Gastroesophageal sphincter (tissue), 4 donors: Measurements from ENCODE around the gene PCDHB9. TPM values are rescaled to one million over a fixed set of nuclear protein-coding genes. Genes with fewer than 3 reads are reported as not detected.
"Not testable (repeated sequence)": the region's sequence is repeated elsewhere in the genome, so short reads cannot be mapped to it uniquely, and the experiment has no call there.

Experiments used
- ATAC-seq: fragments of 150-250 bp; one replicate; pipeline ENCODE4 v1.9.1; 2016; ENCODE audit warnings: mild to moderate bottlenecking, moderate library complexity
- H3K27ac ChIP-seq, 4 donors: fragments of 200-600 bp; sonication (generic) in 3 of 4; 1 replicate in 3 of 4; 2 replicates in 1 of 4; pipeline ENCODE4 v1.5.1; 2016 to 2019
- H3K27me3 ChIP-seq: fragments of 200-600 bp; sonication (generic); one replicate; pipeline ENCODE4 v1.5.1; 2019
- H3K36me3 ChIP-seq, 2 donors: fragments of 200-600 bp; sonication (generic); one replicate each; pipeline ENCODE4 v1.5.1; 2019; ENCODE audit warnings: control low read depth in 1 of 2
- H3K4me1 ChIP-seq, 3 donors: fragments of 200-600 bp; sonication (generic); 1 replicate in 2 of 3; 2 replicates in 1 of 3; pipeline ENCODE4 v1.5.1; 2016 to 2019; ENCODE audit warnings: control low read depth in 2 of 3
- H3K4me3 ChIP-seq, 2 donors: fragments of 200-600 bp; sonication (generic); one replicate each; pipeline ENCODE4 v1.5.1; 2019; ENCODE audit warnings: mild to moderate bottlenecking in 1 of 2, moderate library complexity in 1 of 2
- H3K9me3 ChIP-seq, 3 donors: fragments of 200-600 bp; sonication (generic); one replicate each; pipeline ENCODE4 v1.5.1; 2017 to 2019; ENCODE audit warnings: control low read depth in 2 of 3
- CTCF ChIP-seq, 4 experiments: fragments of 200-600 bp in 2 of 4; fragments of 450-650 bp in 2 of 4; sonication (generic) in 1 of 4; IDR thresholded peaks; one replicate each; pipeline ENCODE4 v1.5.1; 2017 to 2019; ENCODE audit warnings: antibody characterized with exemption in 4 of 4, mild to moderate bottlenecking in 2 of 4, moderate library complexity in 2 of 4
- EP300 ChIP-seq: sonication (generic); formaldehyde crosslinking; IDR thresholded peaks from one replicate; pipeline ENCODE4 v1.6.1; 2017; ENCODE audit warnings: antibody characterized with exemption, mild to moderate bottlenecking
- POLR2A ChIP-seq, 2 donors: fragments of 450-650 bp; IDR thresholded peaks; one replicate each; pipeline ENCODE4 v1.6.1; 2017; ENCODE audit warnings: antibody characterized with exemption in 2 of 2, mild to moderate bottlenecking in 2 of 2, moderate library complexity in 1 of 2
- POLR2AphosphoS5 ChIP-seq: sonication (generic); formaldehyde crosslinking; IDR thresholded peaks from one replicate; pipeline ENCODE4 v1.6.1; 2017; ENCODE audit warnings: antibody characterized with exemption
- WGBS, 2 donors: methylation state at CpG; one replicate each; pipeline ENCODE4 v1.1.5; 2018; ENCODE audit warnings: low coverage in 1 of 2; 5-methylcytosine and 5-hydroxymethylcytosine counted together
- total RNA-seq, 4 donors: library from RNA; depleted of rRNA; stranded (reverse); fragments of >200 nt; gene quantifications; one replicate each; pipeline ENCODE4 v1.1.0, GENCODE V29; 2016

The PCDHB9 gene
- total RNA-seq, 4 donors from 2014 or later, result 1.9 to 10.9 (median 3.0) TPM

GRCh38 chr5:141234109-141234667 is 47.2 kb downstream of the PCDHB9 start:
- H3K27me3 ChIP-seq, result peaks cover 23% of the 10 kb centered on the region
- TF ChIP-seq EP300 (no peak), CTCF (IDR thresholded peaks at IDR 0.05) (peak in 1 of 4 experiments; percentile 38)
- 5 to 6% methylated on average over 12 to 15 of the region's 15 CpGs for WGBS, 2 donors
- H3K36me3 ChIP-seq, result peaks cover 0 to 15% of the 10 kb centered on the region in 2 donors
- H3K27ac ChIP-seq, result no peak overlapping the region
- no peaks in the 10 kb centered on the region for H3K4me1 ChIP-seq
- ATAC-seq, result no peak
- peak overlapping the region; percentile 11 to 34 for H3K4me3 ChIP-seq
- peaks cover 6 to 97% (median 11%) of the 10 kb centered on the region in 3 donors for H3K9me3 ChIP-seq

GRCh38 chr5:141235922-141236321 is 49.0 kb downstream of the PCDHB9 start:
- H3K4me1 ChIP-seq, H3K4me3 ChIP-seq, ATAC-seq, H3K27ac ChIP-seq: not testable (repeated sequence)
- Histone ChIP-seq H3K36me3 (peaks cover 0 to 13% of the 10 kb centered on the region in 2 donors), H3K9me3 (peaks cover 6 to 100% (median 9%) of the 10 kb centered on the region in 3 donors), H3K27me3 (peaks cover 25% of the 10 kb centered on the region)
- no CpG with 5 or more reads among the region's 40 CpGs for WGBS, 2 donors

- 12 to 39% methylated on average over 7 to 10 of the region's 32 CpGs for WGBS, 2 donors
Observed at GRCh38 chr5:141236516-141237313, 49.8 kb downstream of the PCDHB9 start.

More at GRCh38 chr5:141236516-141237313, 49.8 kb downstream of the PCDHB9 start:
- Histone ChIP-seq H3K9me3 (peaks cover 6 to 100% (median 11%) of the 10 kb centered on the region in 3 donors), H3K27me3 (peaks cover 32% of the 10 kb centered on the region), H3K4me1 (no peaks in the 10 kb centered on the region), H3K27ac (no peak overlapping the region), H3K36me3 (peaks cover 0 to 11% of the 10 kb centered on the region in 2 donors), H3K4me3 (no peak overlapping the region)
- no peak for ATAC-seq
- TF ChIP-seq EP300, result no peak
- no peak for TF ChIP-seq POLR2A (IDR thresholded peaks at IDR 0.05)
- TF ChIP-seq CTCF (IDR thresholded peaks at IDR 0.05), result no peak
- TF ChIP-seq POLR2AphosphoS5, result no peak

Other genes starting within 250 kb of the PCDHB9 start
- gene PCDHAC2, start 220.7 kb upstream of the PCDHB9 start, total RNA-seq, result 10 to 100 TPM in 3 of 4 donors, 1 to 10 TPM in 1; 1.6 to 25.9 (median 13.9) TPM
- under 1 TPM in 2 of 4 donors, not detected in 2; 0.05 to 0.13 TPM for gene PCDHB1, start 135.8 kb upstream of the PCDHB9 start, total RNA-seq
- gene PCDHB2, start 92.5 kb upstream of the PCDHB9 start, total RNA-seq, result 1 to 10 TPM; 1.4 to 3.0 (median 1.9) TPM
- gene PCDHB3, start 86.7 kb upstream of the PCDHB9 start, total RNA-seq, result 1 to 10 TPM in 3 of 4 donors, under 1 TPM in 1; 0.78 to 2.3 (median 2.0) TPM
- gene PCDHB4, start 65.3 kb upstream of the PCDHB9 start, total RNA-seq, result 1 to 10 TPM; 2.8 to 5.6 (median 4.8) TPM
- 1 to 10 TPM; 3.2 to 8.6 (median 5.8) TPM for gene PCDHB5, start 52.0 kb upstream of the PCDHB9 start, total RNA-seq
- 1 to 10 TPM; 1.0 to 2.0 (median 1.5) TPM for gene PCDHB6, start 37.1 kb upstream of the PCDHB9 start, total RNA-seq
- 1 to 10 TPM; 1.7 to 3.0 (median 2.4) TPM for gene PCDHB7, start 14.5 kb upstream of the PCDHB9 start, total RNA-seq
- gene PCDHB8, start 9.4 kb upstream of the PCDHB9 start, total RNA-seq, result 1 to 10 TPM in 3 of 4 donors, under 1 TPM in 1; 0.27 to 1.5 (median 1.2) TPM
- 1 to 10 TPM; 4.4 to 5.2 (median 4.8) TPM for gene PCDHB16, start 4.8 kb upstream of the PCDHB9 start, total RNA-seq
- gene PCDHB10, start 5.2 kb downstream of the PCDHB9 start, total RNA-seq, result 1 to 10 TPM; 3.0 to 6.4 (median 4.1) TPM
- gene PCDHB11, start 12.5 kb downstream of the PCDHB9 start, total RNA-seq, result 1 to 10 TPM in 3 of 4 donors, under 1 TPM in 1; 0.99 to 5.4 (median 3.0) TPM
- gene PCDHB12, start 21.6 kb downstream of the PCDHB9 start, total RNA-seq, result 1 to 10 TPM in 3 of 4 donors, under 1 TPM in 1; 0.67 to 5.1 (median 3.4) TPM
- gene PCDHB13, start 26.8 kb downstream of the PCDHB9 start, total RNA-seq, result 10 to 100 TPM in 1 of 4 donors, 1 to 10 TPM in 3; 2.7 to 11.7 (median 6.1) TPM
- 10 to 100 TPM in 1 of 4 donors, 1 to 10 TPM in 3; 5.4 to 12.8 (median 7.8) TPM for gene PCDHB14, start 36.2 kb downstream of the PCDHB9 start, total RNA-seq
- gene PCDHB15, start 58.2 kb downstream of the PCDHB9 start, total RNA-seq, result 1 to 10 TPM; 3.2 to 6.6 (median 4.1) TPM
- 1 to 10 TPM in 2 of 4 donors, not detected in 2; 1.2 to 3.1 TPM for gene SLC25A2, start 116.9 kb downstream of the PCDHB9 start, total RNA-seq
- 10 to 100 TPM; 58.7 to 75.9 (median 61.4) TPM for gene TAF7, start 133.6 kb downstream of the PCDHB9 start, total RNA-seq
- 1 to 10 TPM in 2 of 4 donors, under 1 TPM in 2; 0.67 to 1.3 (median 1.1) TPM for gene PCDHGA1, start 143.4 kb downstream of the PCDHB9 start, total RNA-seq
- 1 to 10 TPM; 3.2 to 5.6 (median 4.4) TPM for gene PCDHGA2, start 151.6 kb downstream of the PCDHB9 start, total RNA-seq
- 1 to 10 TPM; 1.3 to 5.7 (median 2.8) TPM for gene PCDHGA3, start 156.7 kb downstream of the PCDHB9 start, total RNA-seq
- gene PCDHGB1, start 162.9 kb downstream of the PCDHB9 start, total RNA-seq, result 1 to 10 TPM; 2.0 to 9.5 (median 4.2) TPM
- 10 to 100 TPM in 1 of 4 donors, 1 to 10 TPM in 3; 2.4 to 12.0 (median 6.3) TPM for gene PCDHGA4, start 167.9 kb downstream of the PCDHB9 start, total RNA-seq
- 10 to 100 TPM in 1 of 4 donors, 1 to 10 TPM in 3; 2.7 to 15.6 (median 4.1) TPM for gene PCDHGB2, start 172.8 kb downstream of the PCDHB9 start, total RNA-seq
- gene PCDHGA5, start 177.0 kb downstream of the PCDHB9 start, total RNA-seq, result 10 to 100 TPM in 1 of 4 donors, 1 to 10 TPM in 3; 2.6 to 12.5 (median 4.8) TPM
- 1 to 10 TPM; 1.5 to 10.0 (median 4.7) TPM for gene PCDHGB3, start 183.1 kb downstream of the PCDHB9 start, total RNA-seq
- 10 to 100 TPM in 1 of 4 donors, 1 to 10 TPM in 3; 2.0 to 11.1 (median 5.7) TPM for gene PCDHGA6, start 186.7 kb downstream of the PCDHB9 start, total RNA-seq
- gene PCDHGA7, start 195.6 kb downstream of the PCDHB9 start, total RNA-seq, result 10 to 100 TPM in 1 of 4 donors, 1 to 10 TPM in 3; 2.7 to 14.3 (median 7.6) TPM
- 10 to 100 TPM in 1 of 4 donors, 1 to 10 TPM in 3; 3.1 to 14.8 (median 6.0) TPM for gene PCDHGB4, start 200.5 kb downstream of the PCDHB9 start, total RNA-seq
- gene PCDHGA8, start 205.5 kb downstream of the PCDHB9 start, total RNA-seq, result 1 to 10 TPM; 3.0 to 6.8 (median 3.6) TPM
- gene PCDHGB5, start 210.8 kb downstream of the PCDHB9 start, total RNA-seq, result 10 to 100 TPM in 2 of 4 donors, 1 to 10 TPM in 2; 4.0 to 12.9 (median 9.8) TPM
- gene PCDHGA9, start 215.6 kb downstream of the PCDHB9 start, total RNA-seq, result 1 to 10 TPM; 3.3 to 8.6 (median 5.9) TPM
- gene PCDHGB6, start 220.9 kb downstream of the PCDHB9 start, total RNA-seq, result 10 to 100 TPM in 1 of 4 donors, 1 to 10 TPM in 3; 5.7 to 11.7 (median 6.5) TPM
- gene PCDHGA10, start 225.8 kb downstream of the PCDHB9 start, total RNA-seq, result 1 to 10 TPM; 2.9 to 8.2 (median 4.7) TPM
- 10 to 100 TPM; 12.3 to 19.3 (median 15.3) TPM for gene PCDHGB7, start 230.5 kb downstream of the PCDHB9 start, total RNA-seq
- gene PCDHGA11, start 233.9 kb downstream of the PCDHB9 start, total RNA-seq, result 10 to 100 TPM in 1 of 4 donors, 1 to 10 TPM in 3; 1.9 to 12.3 (median 3.9) TPM
- 10 to 100 TPM in 1 of 4 donors, 1 to 10 TPM in 3; 5.3 to 15.4 (median 9.8) TPM for gene PCDHGA12, start 243.3 kb downstream of the PCDHB9 start, total RNA-seq